Liver (tissue), 9 donors: ENCODE measurements around the gene DNAJB1. TPM values are rescaled to one million over a fixed set of nuclear protein-coding genes. Genes with fewer than 3 reads are reported as not detected.

Source experiments
- DNase-seq: peaks from one replicate; pipeline ENCODE4 v3.0.0-alpha.2; 2017; ENCODE audit warnings: low spot score
- H3K27ac ChIP-seq, 2 donors: one replicate each; pipeline ENCODE4 v1.7.0; 2013; ENCODE audit warnings: inconsistent platforms in 2 of 2, low read length in 2 of 2, control low read depth in 1 of 2, low read depth in 1 of 2, mild to moderate bottlenecking in 1 of 2
- H3K27me3 ChIP-seq, 4 donors: one replicate each; pipeline versions ENCODE4 v1.6.1 to v1.7.0; 2013; ENCODE audit warnings: low read length in 3 of 4, inconsistent platforms in 1 of 4, mild to moderate bottlenecking in 1 of 4, moderate library complexity in 1 of 4; ENCODE audit not compliant: control insufficient read depth in 4 of 4, insufficient read depth in 4 of 4
- H3K36me3 ChIP-seq, 4 donors: one replicate each; pipeline versions ENCODE4 v1.6.1 to v1.7.0; 2013; ENCODE audit warnings: low read length in 3 of 4, mild to moderate bottlenecking in 3 of 4, low read depth in 1 of 4, moderate library complexity in 1 of 4; ENCODE audit not compliant: control insufficient read depth in 4 of 4, insufficient read depth in 3 of 4
- H3K4me1 ChIP-seq, 4 donors: one replicate each; pipeline versions ENCODE4 v1.6.1 to v1.7.0; 2013; ENCODE audit warnings: low read length in 3 of 4, mild to moderate bottlenecking in 3 of 4, moderate library complexity in 1 of 4; ENCODE audit not compliant: control insufficient read depth in 4 of 4, insufficient read depth in 4 of 4
- H3K4me3 ChIP-seq, 3 donors: one replicate each; pipeline versions ENCODE4 v1.6.1 to v1.7.0; 2013; ENCODE audit warnings: low read length in 3 of 3, control low read depth in 1 of 3, low read depth in 1 of 3, mild to moderate bottlenecking in 1 of 3
- H3K9ac ChIP-seq, 2 donors: one replicate each; pipeline ENCODE4 v1.7.0; 2013; ENCODE audit warnings: low read length in 2 of 2, mild to moderate bottlenecking in 2 of 2, moderate library complexity in 2 of 2, control low read depth in 1 of 2, low read depth in 1 of 2
- H3K9me3 ChIP-seq, 4 donors: one replicate each; pipeline versions ENCODE4 v1.6.1 to v1.7.0; 2013; ENCODE audit warnings: low read length in 3 of 4; ENCODE audit not compliant: control insufficient read depth in 4 of 4
- ATF3 ChIP-seq: IDR thresholded peaks from 2 replicates; pipeline ENCODE4 v1.6.1; 2016; ENCODE audit warnings: antibody characterized with exemption
- CTCF ChIP-seq: fragments of 150-350 bp; IDR thresholded peaks from 2 replicates; pipeline ENCODE4 v1.5.1; 2017; ENCODE audit warnings: improper control_type of control experiment, low read depth, low read length; ENCODE audit not compliant: missing input control
- EGR1 ChIP-seq, 2 donors: IDR thresholded peaks; 2 replicates each; pipeline ENCODE4 v1.6.1; 2016 to 2018; ENCODE audit warnings: antibody characterized with exemption in 2 of 2, low read depth in 2 of 2
- FOXA1 ChIP-seq: IDR thresholded peaks from 2 replicates; pipeline ENCODE4 v1.6.1; 2016; ENCODE audit warnings: antibody characterized with exemption
- GABPA ChIP-seq, 2 donors: IDR thresholded peaks in 1 of 2; conservative IDR thresholded peaks in 1 of 2; 2 replicates each; pipeline ENCODE4 v1.6.1; 2016; ENCODE audit warnings: antibody characterized with exemption in 2 of 2, mild to moderate bottlenecking in 1 of 2, moderate library complexity in 1 of 2
- HNF4A ChIP-seq, 2 donors: conservative IDR thresholded peaks; 2 replicates each; pipeline ENCODE4 v1.6.1; 2016; ENCODE audit warnings: antibody characterized with exemption in 2 of 2, mild to moderate bottlenecking in 2 of 2
- HNF4G ChIP-seq: IDR thresholded peaks from 2 replicates; pipeline ENCODE4 v1.6.1; 2016; ENCODE audit warnings: antibody characterized with exemption
- JUND ChIP-seq, 2 donors: IDR thresholded peaks; 2 replicates each; pipeline ENCODE4 v1.6.1; 2016; ENCODE audit warnings: antibody characterized with exemption in 2 of 2
- RAD21 ChIP-seq, 2 donors: IDR thresholded peaks; 2 replicates each; pipeline ENCODE4 v1.6.1; 2016; ENCODE audit warnings: antibody characterized with exemption in 2 of 2, mild to moderate bottlenecking in 2 of 2
- REST ChIP-seq: IDR thresholded peaks from 2 replicates; pipeline ENCODE4 v1.6.1; 2016; ENCODE audit warnings: antibody characterized with exemption, mild to moderate bottlenecking
- RXRA ChIP-seq, 2 donors: IDR thresholded peaks; 2 replicates each; pipeline ENCODE4 v1.6.1; 2017 to 2018; ENCODE audit warnings: antibody characterized with exemption in 2 of 2, mild to moderate bottlenecking in 1 of 2
- SP1 ChIP-seq: IDR thresholded peaks from 2 replicates; pipeline ENCODE4 v1.6.1; 2018; ENCODE audit warnings: antibody characterized with exemption, mild to moderate bottlenecking
- TAF1 ChIP-seq: conservative IDR thresholded peaks from 2 replicates; pipeline ENCODE4 v1.6.1; 2016; ENCODE audit warnings: antibody characterized with exemption, mild to moderate bottlenecking
- YY1 ChIP-seq: IDR thresholded peaks from 2 replicates; pipeline ENCODE4 v1.6.1; 2016; ENCODE audit warnings: antibody characterized with exemption, mild to moderate bottlenecking
- WGBS: extraction: QIAGEN DNeasy Blood & Tissue Kit; methylation state at CpG from one replicate; pipeline ENCODE4 v1.1.7; 2013; 5-methylcytosine and 5-hydroxymethylcytosine counted together
- polyA plus RNA-seq, 2 donors: library from polyadenylated mRNA; stranded (reverse) in 1 of 2; unstranded in 1 of 2; fragments of 200-250 nt in 1 of 2; fragments of >200 nt in 1 of 2; fragmentation: Nextera tagmentation in 1 of 2; extraction: Ambion mirVana in 1 of 2; gene quantifications; one replicate each; pipeline versions ENCODE4 v1.2.1 to v1.2.3, GENCODE V29; 2013 to 2015
- total RNA-seq, 2 donors: library from RNA; depleted of rRNA; stranded (reverse); fragments of >200 nt; gene quantifications; one replicate each; pipeline ENCODE4 v1.2.3, GENCODE V29; 2014
- TF ChIP-seq, protein P1 (sequence below): IDR thresholded peaks from 2 replicates; pipeline ENCODE4 v1.6.1; 2016; ENCODE audit warnings: antibody characterized with exemption
- TF ChIP-seq, protein P2 (sequence below): IDR thresholded peaks from 2 replicates; pipeline ENCODE4 v1.6.1; 2016; ENCODE audit warnings: antibody characterized with exemption
- donor health status: healthy.
- donor health status: healthy.
- donor health status: healthy.
- donor health status: healthy.
- donor health status: healthy.

DNAJB1 gene
- total and polyA plus RNA-seq, 4 donors, result 29.4 to 43.0 (median 34.5) TPM

DNA sequence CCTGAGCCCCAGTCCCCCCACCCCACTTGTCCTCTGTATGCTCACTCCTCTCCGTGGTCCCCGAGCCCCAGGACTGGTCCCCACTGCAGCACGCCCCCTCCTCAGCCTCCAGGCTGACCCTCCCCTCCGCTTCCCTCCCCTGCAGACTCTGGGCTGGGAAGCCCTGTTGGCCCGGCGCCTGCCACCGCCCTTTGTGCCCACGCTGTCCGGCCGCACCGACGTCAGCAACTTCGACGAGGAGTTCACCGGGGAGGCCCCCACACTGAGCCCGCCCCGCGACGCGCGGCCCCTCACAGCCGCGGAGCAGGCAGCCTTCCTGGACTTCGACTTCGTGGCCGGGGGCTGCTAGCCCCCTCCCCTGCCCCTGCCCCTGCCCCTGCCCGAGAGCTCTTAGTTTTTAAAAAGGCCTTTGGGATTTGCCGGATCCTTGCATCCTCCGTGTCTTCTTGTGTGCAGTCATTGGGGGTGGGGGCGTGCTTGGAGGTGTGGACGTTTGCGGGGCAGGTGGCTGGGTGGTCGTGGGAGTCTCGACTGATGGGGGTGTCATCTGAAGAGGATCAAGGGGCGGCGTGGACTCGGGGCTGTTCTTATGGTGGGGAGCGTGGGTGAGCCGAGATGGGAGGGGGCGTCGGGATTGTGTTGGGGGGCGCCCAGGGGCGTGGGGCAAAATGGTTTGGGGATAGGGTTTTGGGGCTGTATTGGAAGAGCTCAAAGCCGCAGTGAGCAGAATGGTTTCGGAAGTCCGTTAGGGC lies 46.6 kb downstream of the DNAJB1 start (continued):
- TF ChIP-seq, protein P1, sequence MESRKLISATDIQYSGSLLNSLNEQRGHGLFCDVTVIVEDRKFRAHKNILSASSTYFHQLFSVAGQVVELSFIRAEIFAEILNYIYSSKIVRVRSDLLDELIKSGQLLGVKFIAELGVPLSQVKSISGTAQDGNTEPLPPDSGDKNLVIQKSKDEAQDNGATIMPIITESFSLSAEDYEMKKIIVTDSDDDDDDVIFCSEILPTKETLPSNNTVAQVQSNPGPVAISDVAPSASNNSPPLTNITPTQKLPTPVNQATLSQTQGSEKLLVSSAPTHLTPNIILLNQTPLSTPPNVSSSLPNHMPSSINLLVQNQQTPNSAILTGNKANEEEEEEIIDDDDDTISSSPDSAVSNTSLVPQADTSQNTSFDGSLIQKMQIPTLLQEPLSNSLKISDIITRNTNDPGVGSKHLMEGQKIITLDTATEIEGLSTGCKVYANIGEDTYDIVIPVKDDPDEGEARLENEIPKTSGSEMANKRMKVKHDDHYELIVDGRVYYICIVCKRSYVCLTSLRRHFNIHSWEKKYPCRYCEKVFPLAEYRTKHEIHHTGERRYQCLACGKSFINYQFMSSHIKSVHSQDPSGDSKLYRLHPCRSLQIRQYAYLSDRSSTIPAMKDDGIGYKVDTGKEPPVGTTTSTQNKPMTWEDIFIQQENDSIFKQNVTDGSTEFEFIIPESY, result no peak
- no peak for TF ChIP-seq FOXA1
- no peak for TF ChIP-seq HNF4G
- TF ChIP-seq RXRA (IDR thresholded peaks at IDR 0.05), result no peak
- TF ChIP-seq GABPA (IDR thresholded peaks at IDR 0.05 in 1 of 2, conservative IDR thresholded peaks at IDR 0.05 in 1 of 2), result no peak
- TF ChIP-seq CTCF, result no peak
- no peak for TF ChIP-seq SP1

GRCh38 chr19:14470031-14470876 lies 47.9 kb downstream of the DNAJB1 start:
- peaks cover 7 to 31% (median 11%) of the 10 kb centered on the region in 4 donors for H3K36me3 ChIP-seq

More at GRCh38 chr19:14470031-14470876, 47.9 kb downstream of the DNAJB1 start:
- TF ChIP-seq SP1 (no peak), CTCF (no peak), FOXA1 (no peak), RAD21 (IDR thresholded peaks at IDR 0.05) (no peak), YY1 (no peak), TAF1 (no peak), EGR1 (IDR thresholded peaks at IDR 0.05; ENCODE audit: low read depth in 2 of 2) (no peak), HNF4A (conservative IDR thresholded peaks at IDR 0.05) (no peak), ATF3 (no peak), JUND (IDR thresholded peaks at IDR 0.05) (no peak), RXRA (IDR thresholded peaks at IDR 0.05) (no peak), REST (no peak), GABPA (IDR thresholded peaks at IDR 0.05 in 1 of 2, conservative IDR thresholded peaks at IDR 0.05 in 1 of 2) (no peak), HNF4G (no peak)
- TF ChIP-seq, protein P2, sequence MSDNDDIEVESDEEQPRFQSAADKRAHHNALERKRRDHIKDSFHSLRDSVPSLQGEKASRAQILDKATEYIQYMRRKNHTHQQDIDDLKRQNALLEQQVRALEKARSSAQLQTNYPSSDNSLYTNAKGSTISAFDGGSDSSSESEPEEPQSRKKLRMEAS, result no peak
- TF ChIP-seq, protein P1, result no peak
- Histone ChIP-seq H3K4me1 (peaks cover 4 to 26% (median 18%) of the 10 kb centered on the region in 4 donors), H3K4me3 (no peak overlapping the region), H3K9me3 (no peaks in the 10 kb centered on the region), H3K27me3 (peaks cover 0 to 3% (median 0%) of the 10 kb centered on the region in 4 donors), H3K27ac (no peak overlapping the region), H3K9ac (no peak overlapping the region)
- DNase-seq, result no peak
- 93% methylated on average over 32 of the region's 32 CpGs for WGBS
